ENCODE data around the gene IMMP2L.

Gene IMMP2L

DNA sequence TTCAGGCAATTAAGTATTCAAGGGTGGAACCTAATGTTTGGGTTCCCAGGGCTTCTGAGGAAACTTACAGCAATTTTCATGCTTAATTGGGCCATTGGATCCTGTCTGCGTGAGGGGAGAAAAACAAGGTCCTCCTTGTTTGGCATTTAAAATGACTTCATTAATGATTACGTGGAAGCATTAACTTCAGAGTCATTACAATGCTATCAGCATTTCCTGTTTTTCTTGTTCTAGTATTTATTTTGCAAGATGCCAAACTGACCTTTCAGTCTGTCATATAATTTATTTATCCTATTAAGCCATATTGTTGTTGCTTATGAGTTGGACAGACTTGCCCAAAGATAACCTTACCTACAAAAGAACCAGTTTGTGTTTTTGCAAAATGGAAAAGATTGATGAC is 795.4 kb downstream of the IMMP2L start:
- no peak for DNase-seq

GRCh38 chr7:110764852-110765251 is 797.4 kb downstream of the IMMP2L start:
- no peak for DNase-seq

DNA sequence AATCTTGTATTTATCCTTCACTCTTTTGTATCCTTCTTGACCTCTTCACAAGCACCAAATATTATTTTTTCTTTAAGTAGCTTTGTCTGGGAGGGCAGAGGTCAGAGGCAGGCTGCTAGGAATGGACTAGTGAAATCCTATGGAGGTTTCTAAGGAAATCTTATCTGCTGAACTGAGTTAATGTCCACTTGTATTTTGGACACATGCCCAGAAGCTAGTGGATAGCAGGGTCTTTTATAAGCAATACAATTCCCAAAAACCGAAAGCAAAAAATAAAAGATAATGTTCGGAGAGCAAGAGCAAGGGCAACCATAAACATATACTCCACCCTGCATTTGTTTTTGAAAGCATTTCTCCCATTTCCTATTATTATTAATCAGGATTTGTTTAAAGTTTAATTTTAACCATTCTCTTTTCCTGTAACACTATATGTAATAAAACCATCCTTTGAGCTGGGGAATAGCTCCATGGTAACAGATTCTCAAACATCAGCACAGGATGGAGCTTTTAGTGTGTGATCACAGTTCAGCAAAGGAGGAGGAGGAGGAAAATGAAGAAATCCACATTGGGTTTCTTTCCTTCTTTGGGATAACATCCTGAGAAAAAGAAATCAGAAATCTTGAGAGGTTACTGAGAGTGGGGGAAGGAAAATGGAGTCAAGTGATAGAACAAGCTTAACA is 799.6 kb downstream of the IMMP2L start:
- DNase-seq = no peak

DNA sequence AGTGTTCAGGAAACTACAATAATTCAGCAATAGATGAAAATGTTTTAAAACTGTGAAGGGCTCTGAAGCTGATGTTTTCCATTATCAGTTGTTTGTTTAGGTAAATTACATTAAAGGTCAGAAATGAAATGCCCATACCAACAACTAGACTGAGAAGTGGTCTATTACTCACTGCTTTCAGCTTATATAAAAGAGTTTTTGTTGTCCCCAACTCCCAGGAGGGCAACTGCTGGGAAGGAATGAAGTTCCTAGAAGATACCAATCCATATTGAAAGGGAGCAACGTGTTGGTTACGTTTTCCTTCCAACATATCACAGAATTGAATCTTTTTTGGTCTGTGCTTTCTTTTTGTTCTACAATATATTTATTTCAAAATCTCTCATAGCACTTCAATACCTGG is 802.0 kb downstream of the IMMP2L start:
- DNase-seq = no peak

DNA sequence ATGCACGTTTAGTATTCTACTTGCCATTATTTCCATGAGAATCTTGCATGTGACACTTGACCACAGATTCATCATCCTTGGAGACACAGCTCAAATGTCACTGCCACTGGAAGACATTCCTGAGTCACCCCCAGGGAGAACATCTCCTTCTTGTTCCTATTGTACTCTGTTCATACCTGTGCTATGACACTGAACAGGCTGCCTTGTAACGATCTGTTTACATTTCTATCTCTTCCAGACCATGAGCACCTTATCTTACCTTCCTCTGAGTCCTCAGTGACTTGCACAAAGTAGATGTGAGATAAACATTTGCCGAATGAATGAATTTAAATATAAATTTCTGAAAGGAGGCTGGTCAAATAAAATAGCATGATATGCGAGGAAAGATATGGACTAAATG is 803.2 kb downstream of the IMMP2L start:
- DNase-seq = no peak

- no peak for DNase-seq
These were observed 807.6 kb downstream of the IMMP2L start for GRCh38 chr7:110754649-110755048.

DNA sequence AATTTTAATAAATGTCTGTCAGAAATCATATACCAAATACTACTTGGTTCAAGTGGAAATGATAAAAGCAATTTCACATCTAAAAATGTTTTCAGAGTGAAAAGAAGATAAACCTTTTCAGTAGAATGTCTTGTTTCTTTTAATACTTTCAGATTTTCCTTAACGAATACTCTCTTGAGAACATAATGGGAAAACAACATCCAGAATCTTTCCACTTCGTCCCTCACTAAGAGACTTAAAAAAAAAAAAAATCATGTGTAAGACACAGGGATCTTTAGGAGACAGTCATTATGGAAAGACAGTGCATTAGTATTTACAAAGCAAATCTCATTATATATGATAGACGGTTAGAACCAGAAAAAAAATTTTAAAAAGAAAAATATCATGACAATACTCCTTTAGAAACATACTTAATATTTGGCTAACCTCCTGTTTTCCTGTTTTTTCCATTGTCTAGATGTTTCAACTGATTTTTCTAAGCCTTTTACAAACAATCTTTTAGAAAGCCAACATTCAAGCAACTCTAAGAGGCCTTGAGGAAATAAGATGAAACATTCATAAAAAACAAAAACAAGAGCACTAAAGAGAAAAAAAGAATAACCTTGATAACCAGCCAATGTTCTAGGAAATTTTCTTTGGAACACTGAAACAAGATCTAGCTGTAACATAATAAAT is 811.2 kb downstream of the IMMP2L start:
- no peak for DNase-seq

GRCh38 chr7:110733221-110733620 is 829.1 kb downstream of the IMMP2L start:
- no peak for DNase-seq

GRCh38 chr7:110724811-110725210 is 837.5 kb downstream of the IMMP2L start:
- DNase-seq = no peak

- no peak for DNase-seq
These were observed 840.9 kb downstream of the IMMP2L start for GRCh38 chr7:110721395-110721794.

GRCh38 chr7:110720626-110721025 is 841.7 kb downstream of the IMMP2L start:
- DNase-seq = no peak

DNA sequence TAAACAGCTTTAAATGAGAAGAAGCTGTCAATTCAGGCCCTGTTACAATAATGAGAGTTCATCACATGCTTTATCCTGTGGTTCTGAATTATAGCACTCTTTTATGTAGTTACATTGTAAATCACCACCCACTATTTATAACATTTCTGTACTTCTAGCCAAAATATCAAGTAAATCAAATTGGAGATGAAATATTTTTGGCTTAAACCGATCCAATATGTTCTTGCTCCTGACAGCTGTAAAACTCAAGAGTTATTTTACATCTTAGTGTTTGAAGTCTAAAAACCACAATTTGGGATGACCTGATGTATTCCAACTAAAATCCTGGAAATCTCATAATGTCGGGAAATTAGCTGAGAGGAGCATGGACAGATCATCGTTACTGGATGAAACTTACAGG is 842.6 kb downstream of the IMMP2L start:
- DNase-seq = peak; percentile 30

DNA sequence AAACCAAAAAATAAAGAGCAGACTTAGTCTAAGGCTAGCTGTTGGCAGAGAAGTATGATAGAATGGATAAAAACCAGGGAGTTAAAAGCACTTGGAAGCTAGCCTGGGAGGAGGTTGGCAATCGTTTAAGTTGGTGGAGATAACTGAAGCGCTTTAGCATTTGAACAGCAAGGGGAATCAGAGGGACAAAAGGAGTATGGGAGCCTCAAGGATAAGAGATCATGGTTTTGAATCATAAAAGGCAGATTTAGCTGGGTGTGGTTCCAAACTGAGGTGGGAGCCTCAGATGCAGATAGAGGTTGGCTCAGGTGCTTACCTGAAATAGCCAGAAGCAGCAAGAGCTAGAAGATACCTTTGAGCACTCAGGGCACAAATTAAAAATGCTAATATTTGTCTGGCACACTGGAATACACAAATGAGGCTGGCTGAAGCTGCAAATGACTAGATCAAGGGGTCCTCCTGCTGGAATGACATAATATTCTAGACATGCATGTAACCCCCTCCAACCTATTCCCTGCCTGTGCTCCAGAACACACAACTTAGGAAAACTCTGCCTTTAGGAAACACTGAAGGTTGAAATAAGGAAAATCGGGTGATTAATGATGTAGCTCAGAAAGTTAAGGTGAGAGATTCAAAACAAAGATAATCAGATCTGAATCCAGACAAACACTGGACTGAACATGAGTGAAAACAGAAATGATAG is 843.6 kb downstream of the IMMP2L start:
- DNase-seq = no peak

DNA sequence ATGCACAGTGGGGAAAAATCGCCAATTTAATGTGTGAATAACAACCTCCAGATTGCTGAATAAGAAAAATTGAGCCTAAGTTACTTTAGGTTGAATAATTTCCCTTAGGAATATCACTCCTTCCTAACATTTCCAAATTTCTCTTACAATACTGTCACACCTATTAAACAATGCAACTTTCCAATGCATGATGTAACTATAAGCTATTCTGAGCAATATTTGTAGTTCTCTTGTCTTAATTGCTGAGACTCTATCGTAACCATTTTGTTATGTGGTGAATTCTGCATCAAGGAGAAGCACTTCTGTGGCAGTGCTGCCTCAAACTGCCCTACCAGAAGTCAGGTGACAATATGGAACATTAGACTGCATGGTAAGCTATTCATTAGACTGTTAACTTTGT is 858.1 kb downstream of the IMMP2L start:
- peak; percentile 2 for DNase-seq

GRCh38 chr7:110698576-110698975 is 863.7 kb downstream of the IMMP2L start:
- DNase-seq = no peak

DNA sequence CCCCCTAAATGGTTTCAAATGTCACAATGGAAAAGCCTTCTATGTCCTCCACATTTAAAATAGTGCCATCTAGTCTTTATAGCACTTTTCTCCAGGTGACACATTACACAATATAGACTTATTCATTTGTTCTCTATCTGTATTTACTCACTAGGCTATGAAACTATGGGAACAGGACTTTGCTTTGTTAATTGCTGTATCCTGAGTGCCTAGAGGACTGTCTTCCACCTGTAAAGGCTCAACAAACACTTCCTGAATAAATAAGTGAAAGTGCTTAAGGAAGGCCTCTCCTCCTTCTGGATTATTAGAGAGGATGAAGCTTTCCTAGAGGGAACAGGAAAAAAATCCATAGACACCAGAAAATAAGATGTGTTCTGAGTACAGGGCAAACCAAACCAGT is 868.9 kb downstream of the IMMP2L start:
- DNase-seq = no peak

DNA sequence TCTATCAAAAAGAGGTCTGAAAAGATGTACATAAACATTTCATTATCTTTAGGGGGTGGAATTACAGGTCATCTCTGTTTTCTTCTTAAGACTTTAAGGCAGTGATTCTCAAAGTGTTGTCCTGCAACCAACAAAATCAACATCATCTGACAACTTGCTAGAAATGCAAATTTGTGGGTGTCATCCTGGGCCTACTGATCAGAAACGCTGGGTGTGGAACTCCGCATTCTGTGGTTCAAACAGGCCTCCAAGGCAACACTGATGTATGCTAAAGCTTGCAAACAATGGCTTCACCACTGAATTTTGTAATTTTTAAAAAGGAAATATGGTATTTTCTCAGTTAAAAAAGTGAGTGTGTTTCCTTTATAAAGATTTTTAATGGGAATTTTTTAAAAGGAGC is 873.4 kb downstream of the IMMP2L start:
- DNase-seq = no peak

- no peak for DNase-seq
These were observed 876.4 kb downstream of the IMMP2L start for GRCh38 chr7:110685899-110686298.

GRCh38 chr7:110681941-110682340 is 880.4 kb downstream of the IMMP2L start:
- DNase-seq = no peak

GRCh38 chr7:110677405-110677804 is 884.9 kb downstream of the IMMP2L start:
- no peak for DNase-seq

- no peak for DNase-seq
These were observed 885.5 kb downstream of the IMMP2L start for GRCh38 chr7:110676785-110677184.

- DNase-seq = no peak
These were observed 886.7 kb downstream of the IMMP2L start for GRCh38 chr7:110675383-110676103.

GRCh38 chr7:110673148-110673547 is 889.1 kb downstream of the IMMP2L start:
- no peak for DNase-seq

GRCh38 chr7:110669410-110669809 is 892.9 kb downstream of the IMMP2L start:
- no peak for DNase-seq
